22Rv1 (cell line): ENCODE results near the gene WDR76.

Experiments
- CTCF ChIP-seq: fragments of 450-650 bp; IDR thresholded peaks from 2 replicates; pipeline ENCODE4 v1.5.1; 2017; ENCODE audit warnings: mild to moderate bottlenecking
- ZFX ChIP-seq: fragments of 450-650 bp; IDR thresholded peaks from 2 replicates; pipeline ENCODE4 v1.6.1; 2017; ENCODE audit warnings: antibody characterized with exemption, borderline replicate concordance

DNA sequence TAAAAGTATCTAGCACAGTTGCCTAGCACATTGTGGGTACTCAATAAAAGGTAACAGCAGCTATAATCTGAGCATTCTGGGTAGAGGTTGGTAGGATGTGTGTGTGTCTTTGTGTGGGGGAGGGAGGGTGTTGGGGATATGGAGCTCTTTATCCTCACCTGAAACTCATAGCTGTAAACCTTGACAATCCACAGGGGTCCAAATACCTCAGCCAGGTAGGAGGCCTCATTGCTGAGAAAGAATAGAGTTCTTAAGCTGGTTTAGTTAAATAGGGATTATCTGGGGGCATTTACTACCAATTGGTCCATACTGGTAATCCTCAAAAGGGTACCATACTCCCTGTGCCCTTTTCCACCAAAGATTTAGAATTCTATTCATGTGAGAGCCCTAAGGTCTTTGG lies 30.8 kb upstream of the WDR76 start:
- TF ChIP-seq CTCF (no peak), ZFX (no peak)
